ENCODE measurements around the gene DTNBP1.

DNA sequence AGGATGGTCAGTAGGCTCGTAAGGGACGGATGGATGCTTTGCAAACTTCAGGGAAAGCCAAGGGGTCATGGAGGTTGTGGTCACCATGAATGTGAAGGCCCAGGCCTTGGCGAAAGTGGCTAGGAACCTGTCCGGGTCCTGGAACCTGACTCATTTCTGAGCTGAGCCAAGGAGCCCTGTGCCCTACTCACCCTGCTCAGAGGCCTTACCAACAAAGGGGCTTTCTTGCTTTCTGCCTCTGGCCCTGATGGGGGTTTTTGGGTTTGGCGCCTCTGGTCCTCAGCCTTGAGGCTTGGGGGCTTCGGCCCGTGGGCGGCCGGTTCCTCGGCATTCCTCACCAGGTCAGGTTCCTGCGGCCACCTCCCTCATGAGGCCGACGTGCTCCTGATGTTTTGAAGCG lies 155.1 kb downstream of the DTNBP1 start:
- TF ChIP-seq, protein P1, sequence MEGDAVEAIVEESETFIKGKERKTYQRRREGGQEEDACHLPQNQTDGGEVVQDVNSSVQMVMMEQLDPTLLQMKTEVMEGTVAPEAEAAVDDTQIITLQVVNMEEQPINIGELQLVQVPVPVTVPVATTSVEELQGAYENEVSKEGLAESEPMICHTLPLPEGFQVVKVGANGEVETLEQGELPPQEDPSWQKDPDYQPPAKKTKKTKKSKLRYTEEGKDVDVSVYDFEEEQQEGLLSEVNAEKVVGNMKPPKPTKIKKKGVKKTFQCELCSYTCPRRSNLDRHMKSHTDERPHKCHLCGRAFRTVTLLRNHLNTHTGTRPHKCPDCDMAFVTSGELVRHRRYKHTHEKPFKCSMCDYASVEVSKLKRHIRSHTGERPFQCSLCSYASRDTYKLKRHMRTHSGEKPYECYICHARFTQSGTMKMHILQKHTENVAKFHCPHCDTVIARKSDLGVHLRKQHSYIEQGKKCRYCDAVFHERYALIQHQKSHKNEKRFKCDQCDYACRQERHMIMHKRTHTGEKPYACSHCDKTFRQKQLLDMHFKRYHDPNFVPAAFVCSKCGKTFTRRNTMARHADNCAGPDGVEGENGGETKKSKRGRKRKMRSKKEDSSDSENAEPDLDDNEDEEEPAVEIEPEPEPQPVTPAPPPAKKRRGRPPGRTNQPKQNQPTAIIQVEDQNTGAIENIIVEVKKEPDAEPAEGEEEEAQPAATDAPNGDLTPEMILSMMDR (IDR thresholded peaks at IDR 0.05; ENCODE audit: control extremely low read depth in 1 of 3, insufficient read depth in 1 of 3, low read depth in 1 of 3, low read length in 3 of 3): no peak
- TF ChIP-seq GTF2F1 (IDR thresholded peaks at IDR 0.05; ENCODE audit: borderline replicate concordance, low read depth, low read length): no peak
